Measurements from ENCODE around the gene SUSD6. TPM values are rescaled to one million over a fixed set of nuclear protein-coding genes. Genes with fewer than 3 reads are reported as not detected.

SUSD6 gene
- total RNA-seq, 1 experiment from 2014 or later: 3.7 TPM

GRCh38 chr14:69586404-69586803, 25.0 kb upstream of the SUSD6 start:
- Histone ChIP-seq H3K56ac (ENCODE audit: insufficient read length, low read depth, low read length) (no peak overlapping the region), H4K5ac (ENCODE audit: insufficient read length, low read depth, low read length) (no peak overlapping the region), H3K79me1 (ENCODE audit: insufficient read depth, low read depth, low read length, poor library complexity, severe bottlenecking) (no peaks in the 10 kb centered on the region), H3K14ac (ENCODE audit: insufficient read depth, low read length) (no peak overlapping the region), H3K9me3 (ENCODE audit: control insufficient read depth, low read depth, low read length) (no peaks in the 10 kb centered on the region), H3K23ac (ENCODE audit: insufficient read length, low read depth, low read length) (no peak overlapping the region), H3K23me2 (ENCODE audit: insufficient read length, low read depth, low read length, poor library complexity, severe bottlenecking) (no peaks in the 10 kb centered on the region), H3K4me2 (ENCODE audit: insufficient read depth, insufficient read length, low read length) (no peak overlapping the region), H2BK5ac (ENCODE audit: insufficient read length, low read length) (no peak overlapping the region), H2BK20ac (ENCODE audit: low read depth, low read length, poor library complexity, severe bottlenecking) (no peak overlapping the region), H2BK15ac (ENCODE audit: low read depth, low read length) (no peak overlapping the region), H3K27me3 (ENCODE audit: insufficient read depth, low read length) (no peaks in the 10 kb centered on the region), H3K4me1 (ENCODE audit: insufficient read depth, low read length) (no peaks in the 10 kb centered on the region; the same call in 1 of the 2 replicates), H3K9ac (ENCODE audit: extremely low read depth, insufficient read length, low read length) (no peak overlapping the region), H4K91ac (ENCODE audit: insufficient read length, low read depth, low read length) (no peak overlapping the region), H3K27ac (ENCODE audit: insufficient read length, low read depth, low read length) (no peak overlapping the region), H3K4ac (ENCODE audit: low read depth, low read length) (no peak overlapping the region), H4K20me1 (ENCODE audit: control insufficient read depth, insufficient read depth, insufficient read length) (no peaks in the 10 kb centered on the region), H4K8ac (replicated peaks; ENCODE audit: insufficient read length, low read depth, low read length) (no peak overlapping the region), H3K18ac (ENCODE audit: insufficient read length, low read depth, low read length) (no peak overlapping the region), H2AFZ (ENCODE audit: low read length) (no peak overlapping the region), H2BK12ac (ENCODE audit: insufficient read length, low read depth, low read length) (no peak overlapping the region), H2BK120ac (ENCODE audit: low read depth, low read length, poor library complexity, severe bottlenecking) (no peak overlapping the region), H2AK5ac (ENCODE audit: insufficient read length, low read length) (no peak overlapping the region), H3K79me2 (ENCODE audit: insufficient read depth, low read length) (no peaks in the 10 kb centered on the region), H3T11ph (ENCODE audit: low read length) (no peak overlapping the region)
- H3K4me3 Mint-ChIP-seq: no peak overlapping the region
- DNase-seq: no peak
- no peaks in the 10 kb centered on the region; a peak in 2 of 7 replicates for H3K36me3 Mint-ChIP-seq (ENCODE audit: insufficient read depth in 1 of 3, low read depth in 3 of 3)
- peak overlapping the region in 1 of 3 experiments; percentile 85; a peak in 1 of 7 replicates for H3K27ac Mint-ChIP-seq
- H3K4me1 Mint-ChIP-seq: no peaks in the 10 kb centered on the region
- H3K9me3 Mint-ChIP-seq: no peaks in the 10 kb centered on the region
- H3K27me3 Mint-ChIP-seq (ENCODE audit: low read depth): peaks cover 3% of the 10 kb centered on the region; the same call in 1 of the 2 replicates
- no CpG with 5 or more reads among the region's 4 CpGs for WGBS (ENCODE audit: extremely low coverage, insufficient read length, low lambda C conversion rate)
- TF ChIP-seq, protein P1, sequence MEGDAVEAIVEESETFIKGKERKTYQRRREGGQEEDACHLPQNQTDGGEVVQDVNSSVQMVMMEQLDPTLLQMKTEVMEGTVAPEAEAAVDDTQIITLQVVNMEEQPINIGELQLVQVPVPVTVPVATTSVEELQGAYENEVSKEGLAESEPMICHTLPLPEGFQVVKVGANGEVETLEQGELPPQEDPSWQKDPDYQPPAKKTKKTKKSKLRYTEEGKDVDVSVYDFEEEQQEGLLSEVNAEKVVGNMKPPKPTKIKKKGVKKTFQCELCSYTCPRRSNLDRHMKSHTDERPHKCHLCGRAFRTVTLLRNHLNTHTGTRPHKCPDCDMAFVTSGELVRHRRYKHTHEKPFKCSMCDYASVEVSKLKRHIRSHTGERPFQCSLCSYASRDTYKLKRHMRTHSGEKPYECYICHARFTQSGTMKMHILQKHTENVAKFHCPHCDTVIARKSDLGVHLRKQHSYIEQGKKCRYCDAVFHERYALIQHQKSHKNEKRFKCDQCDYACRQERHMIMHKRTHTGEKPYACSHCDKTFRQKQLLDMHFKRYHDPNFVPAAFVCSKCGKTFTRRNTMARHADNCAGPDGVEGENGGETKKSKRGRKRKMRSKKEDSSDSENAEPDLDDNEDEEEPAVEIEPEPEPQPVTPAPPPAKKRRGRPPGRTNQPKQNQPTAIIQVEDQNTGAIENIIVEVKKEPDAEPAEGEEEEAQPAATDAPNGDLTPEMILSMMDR (conservative IDR thresholded peaks at IDR 0.05): no peak
